HepG2 (cell line): ENCODE data around the gene ZBTB7B. TPM values are rescaled to one million over a fixed set of nuclear protein-coding genes. Genes with fewer than 3 reads are reported as not detected.

ENCODE experiments used
- ATAD3A ChIP-seq: sonication (generic); formaldehyde crosslinking; IDR thresholded peaks from 2 replicates; pipeline ENCODE4 v1.4.0; 2020; ENCODE audit warnings: missing genetic modification reagents
- DR1 ChIP-seq: sonication (generic); formaldehyde crosslinking; IDR thresholded peaks from 2 replicates; pipeline ENCODE4 v1.8.0; 2021; ENCODE audit warnings: mild to moderate bottlenecking, missing genetic modification reagents, inconsistent platforms
- EP300 ChIP-seq, 3 experiments: sonication (generic) in 1 of 3; formaldehyde crosslinking in 1 of 3; IDR thresholded peaks; 2 replicates each; pipeline versions ENCODE4 v1.5.1 to v1.6.1; 2011 to 2020; ENCODE audit warnings: low read depth in 2 of 3, low read length in 2 of 3, borderline replicate concordance in 1 of 3, improper control_type of control experiment in 1 of 3, mild to moderate bottlenecking in 1 of 3, missing genetic modification reagents in 1 of 3, moderate library complexity in 1 of 3
- IRF1 ChIP-seq: sonication (generic); formaldehyde crosslinking; IDR thresholded peaks from 2 replicates; pipeline ENCODE4 v1.4.0; 2020; ENCODE audit warnings: low read depth, mild to moderate bottlenecking, missing genetic modification reagents
- ZKSCAN1 ChIP-seq: fragments of 150-350 bp; IDR thresholded peaks from 2 replicates; pipeline ENCODE4 v1.6.1; 2014; ENCODE audit warnings: low read length
- ZNF235 ChIP-seq: sonication (generic); formaldehyde crosslinking; IDR thresholded peaks from 2 replicates; pipeline ENCODE4 v1.8.1; 2023; ENCODE audit warnings: mild to moderate bottlenecking, missing genetic modification reagents, borderline replicate concordance
- ZNF484 ChIP-seq: sonication (generic); formaldehyde crosslinking; IDR thresholded peaks from 2 replicates; pipeline ENCODE4 v1.5.1; 2020; ENCODE audit warnings: mild to moderate bottlenecking, low read depth, missing genetic modification reagents, borderline replicate concordance
- ZNF674 ChIP-seq: sonication (generic); formaldehyde crosslinking; IDR thresholded peaks from 2 replicates; pipeline ENCODE4 v1.5.0; 2020; ENCODE audit warnings: low read depth, mild to moderate bottlenecking, missing genetic modification reagents
- ZSCAN20 ChIP-seq: sonication (generic); formaldehyde crosslinking; IDR thresholded peaks from 2 replicates; pipeline ENCODE4 v1.4.0; 2020; ENCODE audit warnings: missing genetic modification reagents, mild to moderate bottlenecking, borderline replicate concordance
- polyA plus RNA-seq, 8 experiments: library from polyadenylated mRNA; depleted of rRNA in 3 of 8; stranded (reverse) in 7 of 8; unstranded in 1 of 8; fragments of >200 nt; fragmentation: Illumina TruSeq in 4 of 8; extraction: Trizol in 4 of 8; gene quantifications; 2 replicates each; pipeline versions ENCODE4 v1.2.1 to v1.2.3, GENCODE V29; 2011 to 2016; ENCODE audit warnings: low read depth in 4 of 8, missing spikeins in 1 of 8, mixed read lengths in 1 of 8; ENCODE audit not compliant: insufficient read depth in 1 of 8
- total RNA-seq, 5 experiments: library from RNA; depleted of rRNA; stranded (reverse); fragments of >200 nt; fragmentation: Illumina TruSeq; extraction: Trizol; gene quantifications; 2 replicates each; pipeline ENCODE4 v1.2.3, GENCODE V29; 2016; ENCODE audit warnings: low read depth in 1 of 5
- TF ChIP-seq, protein P1 (sequence below): IDR thresholded peaks from 2 replicates; pipeline ENCODE4 v1.6.1; 2016; ENCODE audit warnings: low read depth, missing genetic modification reagents, missing compliant biosample characterization
- TF ChIP-seq, protein P2 (sequence below), 2 experiments: IDR thresholded peaks; 2 replicates each; pipeline ENCODE4 v1.6.1; 2011 to 2012; ENCODE audit warnings: low read length in 2 of 2, borderline replicate concordance in 1 of 2, low read depth in 1 of 2, mild to moderate bottlenecking in 1 of 2, moderate library complexity in 1 of 2
- TF ChIP-seq, protein P3 (sequence below): IDR thresholded peaks from 2 replicates; pipeline ENCODE4 v1.6.1; 2016; ENCODE audit warnings: low read depth, borderline replicate concordance
- TF ChIP-seq, protein P4 (sequence below): sonication (generic); formaldehyde crosslinking; IDR thresholded peaks from 2 replicates; pipeline ENCODE4 v1.9.0; 2021; ENCODE audit warnings: missing genetic modification reagents, borderline replicate concordance

The ZBTB7B gene
- total and polyA plus RNA-seq, 2 of the 13 experiments (the other 11 are each of a cell fraction or from before 2014, with no cell fraction given), result 15.5 to 17.5 TPM

GRCh38 chr1:154961207-154962155, 41.1 kb upstream of the ZBTB7B start, which contains the start of gene PYGO2 (continued):
- TF ChIP-seq, protein P1, sequence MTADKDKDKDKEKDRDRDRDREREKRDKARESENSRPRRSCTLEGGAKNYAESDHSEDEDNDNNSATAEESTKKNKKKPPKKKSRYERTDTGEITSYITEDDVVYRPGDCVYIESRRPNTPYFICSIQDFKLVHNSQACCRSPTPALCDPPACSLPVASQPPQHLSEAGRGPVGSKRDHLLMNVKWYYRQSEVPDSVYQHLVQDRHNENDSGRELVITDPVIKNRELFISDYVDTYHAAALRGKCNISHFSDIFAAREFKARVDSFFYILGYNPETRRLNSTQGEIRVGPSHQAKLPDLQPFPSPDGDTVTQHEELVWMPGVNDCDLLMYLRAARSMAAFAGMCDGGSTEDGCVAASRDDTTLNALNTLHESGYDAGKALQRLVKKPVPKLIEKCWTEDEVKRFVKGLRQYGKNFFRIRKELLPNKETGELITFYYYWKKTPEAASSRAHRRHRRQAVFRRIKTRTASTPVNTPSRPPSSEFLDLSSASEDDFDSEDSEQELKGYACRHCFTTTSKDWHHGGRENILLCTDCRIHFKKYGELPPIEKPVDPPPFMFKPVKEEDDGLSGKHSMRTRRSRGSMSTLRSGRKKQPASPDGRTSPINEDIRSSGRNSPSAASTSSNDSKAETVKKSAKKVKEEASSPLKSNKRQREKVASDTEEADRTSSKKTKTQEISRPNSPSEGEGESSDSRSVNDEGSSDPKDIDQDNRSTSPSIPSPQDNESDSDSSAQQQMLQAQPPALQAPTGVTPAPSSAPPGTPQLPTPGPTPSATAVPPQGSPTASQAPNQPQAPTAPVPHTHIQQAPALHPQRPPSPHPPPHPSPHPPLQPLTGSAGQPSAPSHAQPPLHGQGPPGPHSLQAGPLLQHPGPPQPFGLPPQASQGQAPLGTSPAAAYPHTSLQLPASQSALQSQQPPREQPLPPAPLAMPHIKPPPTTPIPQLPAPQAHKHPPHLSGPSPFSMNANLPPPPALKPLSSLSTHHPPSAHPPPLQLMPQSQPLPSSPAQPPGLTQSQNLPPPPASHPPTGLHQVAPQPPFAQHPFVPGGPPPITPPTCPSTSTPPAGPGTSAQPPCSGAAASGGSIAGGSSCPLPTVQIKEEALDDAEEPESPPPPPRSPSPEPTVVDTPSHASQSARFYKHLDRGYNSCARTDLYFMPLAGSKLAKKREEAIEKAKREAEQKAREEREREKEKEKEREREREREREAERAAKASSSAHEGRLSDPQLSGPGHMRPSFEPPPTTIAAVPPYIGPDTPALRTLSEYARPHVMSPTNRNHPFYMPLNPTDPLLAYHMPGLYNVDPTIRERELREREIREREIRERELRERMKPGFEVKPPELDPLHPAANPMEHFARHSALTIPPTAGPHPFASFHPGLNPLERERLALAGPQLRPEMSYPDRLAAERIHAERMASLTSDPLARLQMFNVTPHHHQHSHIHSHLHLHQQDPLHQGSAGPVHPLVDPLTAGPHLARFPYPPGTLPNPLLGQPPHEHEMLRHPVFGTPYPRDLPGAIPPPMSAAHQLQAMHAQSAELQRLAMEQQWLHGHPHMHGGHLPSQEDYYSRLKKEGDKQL, result no peak
- TF ChIP-seq ZSCAN20 (CRISPR knock-in tag) (peak; percentile 89; the same call in 1 of the 2 replicates), ZNF674 (CRISPR knock-in tag) (no peak; the same call in 1 of the 2 replicates), ZNF235 (CRISPR knock-in tag) (0 out of 2 replicates have a peak, but pooled peaks have one; percentile 26), ZNF484 (CRISPR knock-in tag) (no peak), IRF1 (CRISPR knock-in tag) (no peak; the same call in 1 of the 2 replicates), ZKSCAN1 (no peak), EP300 (IDR thresholded peaks at IDR 0.05; ENCODE audit: low read depth in 2 of 2, low read length in 2 of 2) (0 out of 4 replicates have a peak, but pooled peaks of 1 of the 2 experiments have one; percentile 3), EP300 (CRISPR knock-in tag; IDR thresholded peaks at IDR 0.05; ENCODE audit: borderline replicate concordance) (peak; percentile 73; the same call in 1 of the 2 replicates), DR1 (CRISPR knock-in tag) (no peak), ATAD3A (CRISPR knock-in tag) (no peak)
- TF ChIP-seq, protein P2, sequence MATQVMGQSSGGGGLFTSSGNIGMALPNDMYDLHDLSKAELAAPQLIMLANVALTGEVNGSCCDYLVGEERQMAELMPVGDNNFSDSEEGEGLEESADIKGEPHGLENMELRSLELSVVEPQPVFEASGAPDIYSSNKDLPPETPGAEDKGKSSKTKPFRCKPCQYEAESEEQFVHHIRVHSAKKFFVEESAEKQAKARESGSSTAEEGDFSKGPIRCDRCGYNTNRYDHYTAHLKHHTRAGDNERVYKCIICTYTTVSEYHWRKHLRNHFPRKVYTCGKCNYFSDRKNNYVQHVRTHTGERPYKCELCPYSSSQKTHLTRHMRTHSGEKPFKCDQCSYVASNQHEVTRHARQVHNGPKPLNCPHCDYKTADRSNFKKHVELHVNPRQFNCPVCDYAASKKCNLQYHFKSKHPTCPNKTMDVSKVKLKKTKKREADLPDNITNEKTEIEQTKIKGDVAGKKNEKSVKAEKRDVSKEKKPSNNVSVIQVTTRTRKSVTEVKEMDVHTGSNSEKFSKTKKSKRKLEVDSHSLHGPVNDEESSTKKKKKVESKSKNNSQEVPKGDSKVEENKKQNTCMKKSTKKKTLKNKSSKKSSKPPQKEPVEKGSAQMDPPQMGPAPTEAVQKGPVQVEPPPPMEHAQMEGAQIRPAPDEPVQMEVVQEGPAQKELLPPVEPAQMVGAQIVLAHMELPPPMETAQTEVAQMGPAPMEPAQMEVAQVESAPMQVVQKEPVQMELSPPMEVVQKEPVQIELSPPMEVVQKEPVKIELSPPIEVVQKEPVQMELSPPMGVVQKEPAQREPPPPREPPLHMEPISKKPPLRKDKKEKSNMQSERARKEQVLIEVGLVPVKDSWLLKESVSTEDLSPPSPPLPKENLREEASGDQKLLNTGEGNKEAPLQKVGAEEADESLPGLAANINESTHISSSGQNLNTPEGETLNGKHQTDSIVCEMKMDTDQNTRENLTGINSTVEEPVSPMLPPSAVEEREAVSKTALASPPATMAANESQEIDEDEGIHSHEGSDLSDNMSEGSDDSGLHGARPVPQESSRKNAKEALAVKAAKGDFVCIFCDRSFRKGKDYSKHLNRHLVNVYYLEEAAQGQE (IDR thresholded peaks at IDR 0.05; ENCODE audit: borderline replicate concordance in 1 of 2, low read depth in 1 of 2, low read length in 2 of 2), result no peak
- TF ChIP-seq, protein P3, sequence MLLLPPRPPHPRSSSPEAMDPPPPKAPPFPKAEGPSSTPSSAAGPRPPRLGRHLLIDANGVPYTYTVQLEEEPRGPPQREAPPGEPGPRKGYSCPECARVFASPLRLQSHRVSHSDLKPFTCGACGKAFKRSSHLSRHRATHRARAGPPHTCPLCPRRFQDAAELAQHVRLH, result peak; percentile 56; the same call in 1 of the 2 replicates
- TF ChIP-seq, protein P4, sequence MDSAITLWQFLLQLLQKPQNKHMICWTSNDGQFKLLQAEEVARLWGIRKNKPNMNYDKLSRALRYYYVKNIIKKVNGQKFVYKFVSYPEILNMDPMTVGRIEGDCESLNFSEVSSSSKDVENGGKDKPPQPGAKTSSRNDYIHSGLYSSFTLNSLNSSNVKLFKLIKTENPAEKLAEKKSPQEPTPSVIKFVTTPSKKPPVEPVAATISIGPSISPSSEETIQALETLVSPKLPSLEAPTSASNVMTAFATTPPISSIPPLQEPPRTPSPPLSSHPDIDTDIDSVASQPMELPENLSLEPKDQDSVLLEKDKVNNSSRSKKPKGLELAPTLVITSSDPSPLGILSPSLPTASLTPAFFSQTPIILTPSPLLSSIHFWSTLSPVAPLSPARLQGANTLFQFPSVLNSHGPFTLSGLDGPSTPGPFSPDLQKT (CRISPR knock-in tag), result peak; percentile 85; the same call in 1 of the 2 replicates
